Measurements from ENCODE around the gene GRAMD2A.

The GRAMD2A gene

DNA sequence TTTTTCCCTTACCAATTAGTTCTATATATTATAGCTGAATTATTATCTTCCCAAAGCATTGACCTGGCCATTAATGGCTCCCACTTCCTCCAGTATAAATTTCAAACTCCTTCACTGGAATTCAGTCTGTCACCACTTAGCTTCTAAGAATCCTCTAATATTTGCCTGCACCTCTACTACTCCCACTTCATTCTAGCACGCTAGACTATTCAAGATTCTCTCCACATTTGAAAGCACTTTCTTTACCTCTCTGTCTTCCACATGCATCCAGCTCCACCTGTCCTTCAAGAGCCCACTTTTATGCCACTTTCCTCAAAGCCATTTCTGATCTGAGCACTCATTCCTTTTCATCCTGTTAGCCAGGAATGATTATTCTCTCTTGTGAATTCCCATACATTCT is 64.4 kb downstream of the GRAMD2A start:
- DNase-seq (ENCODE audit: low read depth) = no peak

DNA sequence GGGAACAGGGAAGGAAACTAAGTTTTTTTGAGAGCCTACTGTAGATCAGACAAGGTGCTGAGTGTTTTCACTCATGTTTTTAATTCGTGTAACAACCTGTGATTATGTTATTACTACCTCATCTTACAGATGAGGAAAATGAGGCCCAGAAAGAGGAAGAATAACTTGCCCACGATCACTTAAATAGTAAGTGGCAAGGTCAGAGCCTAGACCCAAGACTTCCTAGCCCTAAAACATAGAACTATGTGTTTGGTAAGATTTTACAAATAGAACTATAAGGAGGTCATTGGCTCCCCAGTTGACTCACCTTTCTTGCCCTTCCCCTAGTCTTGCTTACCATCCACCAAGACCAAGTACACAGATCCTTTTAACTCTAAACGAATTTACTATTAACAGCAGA is 65.7 kb downstream of the GRAMD2A start:
- DNase-seq (ENCODE audit: low read depth) = no peak

DNA sequence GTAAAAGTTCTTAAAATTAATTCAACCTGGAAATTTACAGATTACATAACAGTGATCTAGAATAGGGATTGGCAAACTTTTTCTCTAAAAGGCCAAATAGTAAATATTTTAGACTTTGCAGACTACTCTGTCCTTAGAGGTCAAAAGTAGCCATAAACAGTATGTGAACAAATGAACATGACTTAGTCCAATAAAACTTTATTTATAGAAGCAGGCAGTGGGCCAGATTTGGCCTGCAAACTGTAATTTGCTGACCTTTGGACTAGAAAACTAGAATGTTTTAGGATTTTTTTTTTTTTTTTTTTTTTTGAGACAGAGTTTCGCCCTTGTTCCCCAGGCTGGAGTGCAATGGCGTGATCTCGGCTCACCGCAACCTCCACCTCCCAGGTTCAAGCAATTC is 67.3 kb downstream of the GRAMD2A start:
- no peak for DNase-seq (ENCODE audit: low read depth)

DNA sequence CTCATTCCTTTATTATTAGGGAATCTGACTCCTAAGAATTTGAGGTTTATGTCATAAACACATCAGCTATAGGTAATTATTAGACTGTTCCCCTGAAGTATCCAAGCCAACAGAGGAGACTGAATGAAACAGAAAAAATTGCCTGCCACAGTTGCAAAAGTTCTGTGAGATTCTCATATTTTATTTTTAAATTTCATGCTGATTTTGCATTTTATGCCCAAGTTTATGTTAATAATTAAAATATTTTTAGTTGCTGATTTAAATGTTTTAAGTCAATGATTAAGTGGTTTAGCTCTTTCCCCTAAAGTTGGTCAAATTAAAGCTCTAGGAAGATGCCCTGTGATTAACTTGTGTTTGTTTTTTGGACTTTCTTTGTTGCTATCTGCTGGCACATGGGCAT is 69.2 kb downstream of the GRAMD2A start:
- DNase-seq (ENCODE audit: low read depth) = no peak

DNA sequence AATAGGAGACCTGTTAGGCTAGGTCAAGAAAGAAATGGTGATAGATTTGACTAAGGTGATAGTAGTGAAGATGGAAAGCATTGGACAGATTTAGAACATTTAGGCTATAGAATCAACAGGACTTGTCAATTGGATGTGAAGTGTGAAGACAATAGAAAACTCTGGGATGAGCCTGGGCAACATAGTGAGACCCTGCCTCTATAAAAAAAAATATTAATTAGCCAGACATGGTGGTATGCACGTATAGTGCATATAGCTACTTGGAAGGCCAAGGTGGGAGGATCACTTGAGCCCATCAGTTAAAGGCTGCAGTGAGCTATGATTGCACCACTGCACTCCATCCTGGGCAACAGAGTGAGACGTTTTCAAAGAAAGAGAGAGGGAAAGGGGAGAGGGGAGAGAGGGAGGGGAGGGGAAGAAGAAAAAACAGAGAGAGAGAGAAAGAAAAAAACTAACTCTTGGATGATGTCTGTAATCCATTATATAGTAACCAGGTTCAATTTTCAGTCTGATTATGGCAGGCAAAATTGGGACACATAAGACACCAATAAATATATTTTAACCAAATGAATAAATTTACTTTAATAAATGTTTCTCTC is 69.8 kb downstream of the GRAMD2A start:
- DNase-seq (ENCODE audit: low read depth) = no peak

DNA sequence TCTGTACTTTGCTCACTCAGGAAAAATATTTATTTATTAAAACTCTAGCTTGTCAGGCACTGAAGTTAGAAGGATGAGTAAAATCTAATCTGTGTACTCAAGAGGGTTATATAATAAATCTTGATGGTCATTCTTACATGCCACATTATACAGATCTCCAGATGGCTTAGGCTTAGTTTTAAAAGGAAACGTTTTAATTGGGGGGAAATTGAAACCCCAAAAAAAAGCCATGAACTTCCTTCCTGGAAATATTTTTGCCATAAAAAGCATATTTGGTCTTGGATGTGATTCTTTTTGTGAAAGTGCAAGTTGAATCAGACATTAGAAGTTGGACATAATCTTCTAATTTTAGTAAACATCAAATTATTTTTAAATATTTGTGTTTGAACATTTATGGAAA is 73.4 kb downstream of the GRAMD2A start:
- no peak for DNase-seq (ENCODE audit: low read depth)

DNA sequence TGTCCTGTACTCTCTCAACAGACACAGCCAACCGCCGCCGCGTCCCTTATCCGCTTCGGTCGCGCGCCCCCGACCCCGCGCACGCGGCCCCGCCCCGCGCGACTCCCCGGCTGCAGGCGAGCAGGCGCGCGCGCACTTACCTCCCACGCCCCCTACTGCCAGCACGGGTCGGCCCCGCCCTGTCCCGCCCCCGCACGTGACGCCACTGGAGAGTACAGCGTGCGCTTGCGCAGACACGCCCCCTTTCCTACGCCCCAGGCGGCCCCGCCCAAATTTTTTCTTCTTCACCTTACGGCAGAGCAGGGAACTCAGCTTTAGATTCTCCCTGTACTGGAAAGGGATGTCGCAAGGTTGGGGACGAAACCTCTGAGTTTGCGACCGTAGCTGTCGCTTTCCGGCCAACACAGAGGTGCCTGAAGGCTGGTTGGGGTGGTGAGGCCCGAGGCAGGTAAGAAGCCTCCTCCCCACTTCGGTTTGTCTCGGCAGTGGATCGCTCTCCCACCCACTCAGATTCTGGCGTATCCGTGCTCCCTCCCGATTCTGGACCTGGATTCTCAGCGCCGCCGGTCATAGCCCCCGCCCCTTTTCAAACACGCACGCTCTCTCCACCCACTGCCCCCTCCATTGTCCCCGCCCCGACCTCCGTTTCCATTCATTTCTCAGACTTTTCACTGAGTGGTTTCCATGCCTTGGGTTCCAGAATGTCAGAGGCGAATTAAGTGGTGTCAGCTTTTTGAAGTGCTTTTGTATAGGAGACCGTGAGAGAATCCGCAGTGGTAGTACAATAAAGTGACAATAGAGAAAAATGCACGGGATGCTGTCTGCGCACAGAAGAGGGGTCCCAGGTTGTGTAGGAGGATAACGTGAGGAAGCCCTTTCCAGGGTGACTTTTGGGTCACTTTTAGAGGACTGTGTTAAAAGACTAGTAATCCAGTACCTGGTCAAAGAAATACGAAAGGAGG is 79.3 kb downstream of the GRAMD2A start, which contains the start of the genes MYO9A and SENP8:
TSS of gene MYO9A (minus strand) at position 134 of the 962 bp plus-strand sequence. CDS start 71,587 bp downstream, outside the sequence.
TSS of gene SENP8 (plus strand) at position 387 of the 962 bp plus-strand sequence. CDS start 21,221 bp downstream, outside the sequence.
- DNase-seq (ENCODE audit: low read depth) = peak; percentile 92

DNA sequence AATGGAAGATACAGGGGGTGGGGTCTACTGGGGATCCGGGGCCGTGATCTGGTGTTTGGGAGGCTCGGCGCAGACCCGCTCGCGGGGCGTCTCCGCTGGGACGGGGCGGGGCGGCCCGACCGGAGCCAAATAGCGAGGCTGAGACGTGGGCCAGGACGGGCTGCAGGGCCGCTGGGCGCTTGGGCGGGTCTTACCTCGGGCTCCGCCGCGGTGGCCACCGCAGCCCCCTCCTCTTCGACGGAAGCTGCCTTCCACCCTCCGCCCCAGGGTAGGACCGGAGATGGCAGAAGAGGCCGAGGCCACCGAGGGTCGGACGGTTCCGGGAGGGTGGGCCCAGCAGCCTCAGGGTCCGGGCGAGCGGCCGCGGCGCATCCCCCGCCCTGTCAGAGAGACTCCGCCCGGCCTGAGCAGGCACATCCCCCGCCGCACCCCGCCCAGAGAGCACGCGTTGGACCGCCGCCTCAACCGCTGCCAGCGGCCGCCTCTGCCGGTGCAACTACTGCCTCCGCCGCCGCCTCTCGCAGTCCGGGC is 80.0 kb downstream of the GRAMD2A start:
- peak; percentile 51 for DNase-seq (ENCODE audit: low read depth)

DNA sequence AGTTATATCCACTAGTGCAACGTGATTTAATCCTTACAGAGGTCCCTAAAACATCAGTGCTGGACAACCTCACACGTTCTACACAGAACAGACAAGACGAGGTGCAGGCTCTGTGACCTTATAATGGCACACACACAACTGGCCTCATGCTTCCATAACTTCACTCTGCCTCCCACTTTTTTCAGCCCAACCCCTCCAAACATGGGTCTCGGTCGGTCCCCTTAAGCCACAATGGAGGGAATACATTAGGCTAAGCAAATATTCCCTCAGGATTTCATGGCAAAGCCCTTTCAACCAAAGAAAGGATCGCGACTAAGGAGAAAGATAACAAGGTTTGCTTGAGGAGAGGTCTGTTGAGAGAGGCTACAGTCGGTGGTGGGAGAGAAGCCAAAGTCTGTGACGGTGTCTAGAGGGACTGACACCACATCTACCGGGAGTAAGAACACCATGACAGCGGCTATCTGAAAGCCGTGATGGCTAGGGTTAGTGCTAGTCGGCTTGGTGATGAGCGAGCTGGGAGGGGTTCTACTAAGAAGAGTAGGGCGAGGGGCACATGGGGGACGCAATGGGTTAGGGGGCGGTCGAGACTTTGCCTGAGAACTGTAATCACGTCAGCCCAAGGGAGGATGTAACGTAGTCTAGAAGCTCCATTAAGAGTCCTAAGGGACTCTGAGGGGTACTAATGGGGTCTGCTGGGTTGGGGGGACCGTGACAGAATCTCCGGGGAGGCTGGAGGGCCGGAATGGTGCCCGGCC is 80.7 kb downstream of the GRAMD2A start:
- no peak for DNase-seq (ENCODE audit: low read depth)

DNA sequence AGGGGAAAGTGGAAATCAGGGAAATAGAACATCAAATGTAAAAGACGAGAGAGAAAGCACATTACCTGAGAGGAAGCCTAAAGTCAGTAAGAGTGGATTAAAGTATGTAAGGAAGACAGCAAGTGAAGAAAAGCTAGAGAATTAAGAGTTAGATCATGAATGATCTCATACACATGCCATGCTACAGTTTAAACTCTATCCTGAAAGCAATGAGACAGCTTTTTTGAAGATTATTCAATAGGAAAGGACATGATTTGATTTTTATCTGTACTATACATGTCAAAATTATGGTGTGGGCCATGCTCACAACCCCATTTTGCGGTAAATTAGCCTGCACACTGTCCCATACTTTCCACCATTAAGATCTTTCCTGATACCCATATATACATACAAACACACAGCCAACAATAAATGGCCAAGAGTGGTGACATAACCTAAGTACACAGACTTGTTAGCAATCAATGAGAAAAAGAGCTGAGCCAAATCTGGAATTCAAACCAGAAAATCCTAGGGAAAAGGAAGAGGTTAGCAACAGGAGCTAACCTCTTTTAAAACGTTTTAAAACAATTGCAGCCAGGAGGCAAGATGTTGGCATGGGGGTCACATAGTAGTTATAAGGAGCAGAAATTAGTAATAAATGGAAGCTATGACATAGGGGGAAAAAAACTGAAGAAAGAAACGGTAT is 84.1 kb downstream of the GRAMD2A start:
- DNase-seq (ENCODE audit: low read depth) = no peak

DNA sequence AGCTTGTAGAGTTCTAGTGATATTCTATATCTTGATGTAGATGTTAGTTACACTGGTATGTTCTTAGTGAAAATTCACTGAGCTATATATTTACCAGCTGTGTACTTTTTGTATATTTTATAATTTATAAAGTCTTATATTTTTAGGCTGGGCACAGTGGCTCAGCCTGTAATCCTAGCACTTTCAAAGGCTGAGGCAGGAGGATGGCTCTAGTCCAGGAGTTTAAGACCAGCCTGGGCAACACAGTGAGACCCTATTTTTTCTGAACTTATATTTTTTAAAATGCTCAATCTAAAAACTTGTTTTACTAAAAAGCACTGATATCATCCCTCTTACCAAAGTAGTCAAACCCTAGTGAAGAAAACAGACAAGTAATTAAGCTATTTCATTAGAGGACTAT is 84.8 kb downstream of the GRAMD2A start:
- no peak for DNase-seq (ENCODE audit: low read depth)

DNA sequence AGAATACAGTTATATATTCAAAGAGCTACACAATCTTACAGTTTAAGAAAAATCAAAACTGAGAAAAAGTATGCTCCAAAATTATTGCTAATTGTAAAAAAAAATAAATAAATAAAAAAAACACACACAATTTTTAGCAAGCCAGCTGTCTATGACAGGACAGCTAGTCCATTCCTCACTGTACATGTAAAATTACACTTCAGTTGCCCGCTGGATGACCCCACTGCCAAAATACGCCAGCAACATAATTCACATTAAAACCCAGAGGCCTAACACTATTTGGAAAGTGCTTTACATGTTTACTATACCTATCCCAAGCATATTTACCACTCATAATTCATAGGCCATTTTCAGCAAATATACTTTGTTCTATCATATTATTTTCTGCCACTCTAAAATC is 85.5 kb downstream of the GRAMD2A start:
- no peak for DNase-seq (ENCODE audit: low read depth)

DNA sequence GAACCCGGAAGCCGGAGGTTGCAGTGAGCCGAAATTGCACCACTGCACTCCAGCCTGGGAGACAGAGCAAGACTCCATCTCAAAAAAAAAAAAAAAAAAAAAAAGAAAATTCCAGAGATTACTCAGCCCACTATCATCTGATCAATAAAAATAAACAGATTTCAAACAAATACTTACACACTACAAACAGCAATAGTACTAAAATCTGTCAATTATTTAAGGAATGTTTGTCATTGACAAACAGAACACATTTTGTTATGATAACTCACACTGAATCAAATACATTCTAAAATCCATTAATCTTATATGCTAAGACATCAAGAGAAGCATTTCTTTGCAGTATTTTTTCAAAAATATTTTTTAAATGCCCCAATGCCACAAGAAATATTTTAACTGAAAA is 87.2 kb downstream of the GRAMD2A start:
- no peak for DNase-seq (ENCODE audit: low read depth)
